OCI-LY7 (cell line): Measurements from ENCODE around the gene TFB1M. TPM values are rescaled to one million over a fixed set of nuclear protein-coding genes. Genes with fewer than 3 reads are reported as not detected.
"Not testable (repeated sequence)": the region's sequence is repeated elsewhere in the genome, so short reads cannot be mapped to it uniquely, and the experiment has no call there.

ENCODE experiments used
- Bru-seq: library from RNA; stranded (reverse); fragments of 400-500 nt; gene quantifications from one replicate; lab custom pipeline; 2021; lab: Mats Ljungman, UMichigan
- BruChase-seq, 2 experiments: library from RNA; stranded (reverse); fragments of 400-500 nt; gene quantifications; one replicate each; lab custom pipeline; 2021; lab: Mats Ljungman, UMichigan
- BruUV-seq: library from RNA; stranded (reverse); fragments of 400-500 nt; replicated peaks from 2 replicates; lab custom pipeline; 2021; lab: Mats Ljungman, UMichigan
- CTCF ChIA-PET: fragments of 300-600 bp; sonication (Branson Sonifier 250); formaldehyde crosslinking; loops from one replicate; lab custom pipeline; 2022; ENCODE audit warnings: antibody characterized with exemption; ENCODE audit not compliant: unreplicated experiment; lab: Charles Lee
- POLR2A ChIA-PET: fragments of 300-600 bp; sonication (Branson Sonifier 250); formaldehyde crosslinking; loops from one replicate; lab custom pipeline; 2022; ENCODE audit warnings: antibody characterized with exemption; lab: Charles Lee
- DNase-seq: peaks from one replicate; pipeline ENCODE4 v3.0.0-alpha.2; 2015; ENCODE audit warnings: low spot score
- H2AFZ ChIP-seq: fragments of 200-600 bp; sonication (generic), shearing (Covaris generic); 2 replicates; pipeline ENCODE4 v1.6.1; 2014; ENCODE audit warnings: mild to moderate bottlenecking, antibody characterized with exemption, low read length, moderate library complexity
- H3K27ac ChIP-seq: fragments of 200-600 bp; sonication (generic); 2 replicates; pipeline ENCODE4 v1.5.1; 2014; ENCODE audit warnings: mixed run types, low read depth, mild to moderate bottlenecking, moderate library complexity, low read length, inconsistent platforms; ENCODE audit not compliant: poor library complexity, severe bottlenecking
- H3K36me3 ChIP-seq: fragments of 200-600 bp; sonication (generic); 2 replicates; pipeline ENCODE4 v1.6.1; 2014; ENCODE audit warnings: mild to moderate bottlenecking, antibody characterized with exemption, low read length, moderate library complexity, mixed read lengths; ENCODE audit not compliant: insufficient read depth
- H3K4me1 ChIP-seq: fragments of 200-600 bp; sonication (generic); 2 replicates; pipeline ENCODE4 v1.5.1; 2014; ENCODE audit warnings: mild to moderate bottlenecking, low read length; ENCODE audit not compliant: insufficient read depth, poor library complexity, severe bottlenecking
- H3K4me2 ChIP-seq: fragments of 200-600 bp; sonication (generic); 2 replicates; pipeline ENCODE4 v1.6.1; 2014; ENCODE audit warnings: mild to moderate bottlenecking, low read length
- H3K4me3 ChIP-seq: fragments of 200-600 bp; sonication (generic); 2 replicates; pipeline ENCODE4 v1.5.1; 2014; ENCODE audit warnings: mild to moderate bottlenecking, low read depth, low read length; ENCODE audit not compliant: poor library complexity, severe bottlenecking
- H3K79me2 ChIP-seq: fragments of 200-600 bp; sonication (generic); 2 replicates; pipeline ENCODE4 v1.6.1; 2016; ENCODE audit warnings: low read depth, mild to moderate bottlenecking, low read length, moderate library complexity, mixed read lengths; ENCODE audit not compliant: insufficient read depth
- H3K9me2 ChIP-seq: fragments of 200-600 bp; sonication (generic); 2 replicates; pipeline ENCODE4 v1.6.1; 2016; ENCODE audit warnings: mild to moderate bottlenecking, low read length, mixed read lengths; ENCODE audit not compliant: insufficient read depth
- H3K9me3 ChIP-seq: fragments of 200-600 bp; sonication (generic); 2 replicates; pipeline ENCODE4 v1.6.1; 2014; ENCODE audit warnings: mild to moderate bottlenecking, mixed run types, low read length, mixed read lengths
- H4K20me1 ChIP-seq: fragments of 200-600 bp; sonication (generic); 2 replicates; pipeline ENCODE4 v1.6.1; 2014; ENCODE audit warnings: mild to moderate bottlenecking, antibody characterized with exemption, low read length, moderate library complexity, mixed read lengths; ENCODE audit not compliant: insufficient read depth
- EZH2phosphoT487 ChIP-seq: fragments of 200-600 bp; sonication (generic); IDR thresholded peaks from 2 replicates; pipeline ENCODE4 v1.6.1; 2018; ENCODE audit warnings: low read depth, borderline replicate concordance, mild to moderate bottlenecking, mixed run types, antibody characterized with exemption, low read length, moderate library complexity, mixed read lengths
- intact Hi-C: fragments of 100-400 bp; cut with micrococcal nuclease; formaldehyde crosslinking; loops from one replicate; pipeline ENCODE4 v1.10.0; 2022; ENCODE audit not compliant: unreplicated experiment
- long read RNA-seq: library from polyadenylated mRNA; stranded (forward); transcript quantifications from one replicate; pipeline ENCODE4 v2.0.0, GENCODE V29; 2022
- total RNA-seq, 2 experiments: library from RNA; depleted of rRNA in 1 of 2; stranded (reverse); fragments of >200 nt in 1 of 2; shearing (Covaris generic) in 1 of 2; gene quantifications; 2 replicates each; pipeline ENCODE4 v1.2.3, GENCODE V29; 2014 to 2022
- TF ChIP-seq, protein P1 (sequence below): fragments of 200-600 bp; sonication (generic); conservative IDR thresholded peaks from 2 replicates; pipeline ENCODE4 v1.5.1; 2014; ENCODE audit warnings: mild to moderate bottlenecking, antibody characterized with exemption, low read length, moderate library complexity, mixed read lengths

The TFB1M gene
- total RNA-seq (2014; rRNA removed; shearing (Covaris generic)) (33.0 and 34.8 TPM in 2 replicates), total RNA-seq (2022) (52.8 and 62.8 TPM in 2 replicates), Bru-seq, nascent RNA (percentile 83 among the genes with signal in this experiment), BruChase-seq, experiment 1, labeled RNA remaining after a 6-hour chase (percentile 70 among the genes with signal in this experiment), BruChase-seq, experiment 2, labeled RNA remaining after a 2-hour chase (percentile 78 among the genes with signal in this experiment)
- long read RNA-seq, transcript TFB1M-201 (7 exons, 1,424 nt) = major isoform, 49 of 65 reads
- long read RNA-seq, partial matches to known transcripts = 2 of 65 reads
- long read RNA-seq, other reads (novel, unspliced or antisense) = 14 of 65 reads

DNA sequence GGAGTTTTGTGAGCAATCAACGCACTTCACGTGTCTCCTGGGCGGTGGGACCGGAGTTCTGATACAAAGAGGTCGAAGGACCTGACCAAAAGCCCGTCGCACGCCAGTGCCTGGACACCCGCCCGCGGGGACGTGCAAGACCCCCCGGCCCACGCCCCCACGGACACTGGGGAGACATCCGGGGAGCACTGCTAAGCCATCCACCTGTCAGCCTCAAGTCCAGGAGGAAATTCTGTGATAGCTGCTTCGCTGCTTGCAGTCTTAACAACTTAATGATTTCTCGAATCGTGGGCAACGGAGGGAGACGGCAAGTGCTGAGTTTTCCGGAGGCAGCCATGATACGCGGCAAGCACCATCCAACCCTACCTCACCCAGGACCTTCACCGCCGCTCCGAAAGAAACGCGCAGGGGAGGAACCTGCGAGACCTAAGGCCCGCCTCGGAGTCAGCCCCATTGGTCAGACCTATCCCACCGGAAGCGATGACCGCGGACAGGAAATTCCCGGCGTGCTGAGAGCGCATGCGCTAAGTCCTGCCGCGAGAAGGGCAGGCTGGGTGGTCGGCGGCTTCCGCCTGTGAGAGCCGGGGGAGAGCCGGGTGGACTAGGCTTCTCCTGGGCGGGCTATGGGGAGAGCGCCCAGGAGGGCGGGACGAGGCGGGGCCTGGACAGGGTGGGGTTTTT, at the start of gene TFB1M:
Gene TFB1M, minus strand, starts transcription at position 393 of the 681 bp plus-strand sequence. Its CDS starts 56 bp downstream, at position 337.
- Histone ChIP-seq H4K20me1 (no peaks in the 10 kb centered on the region), H3K4me3 (peak within 1 kb of the TSS; percentile 85), H3K4me1 (peaks cover 28% of the 10 kb centered on the region), H3K9me2 (no peaks in the 10 kb centered on the region), H3K36me3 (peaks cover 36% of the 10 kb centered on the region), H3K4me2 (peak within 1 kb of the TSS; percentile 75), H2AFZ (peak within 1 kb of the TSS; percentile 79), H3K27ac (peak within 1 kb of the TSS; percentile 89), H3K9me3 (no peaks in the 10 kb centered on the region), H3K79me2 (peaks cover 27% of the 10 kb centered on the region; the same call in 1 of the 2 replicates)
- TF ChIP-seq EZH2phosphoT487 = no peak
- TF ChIP-seq, protein P1, sequence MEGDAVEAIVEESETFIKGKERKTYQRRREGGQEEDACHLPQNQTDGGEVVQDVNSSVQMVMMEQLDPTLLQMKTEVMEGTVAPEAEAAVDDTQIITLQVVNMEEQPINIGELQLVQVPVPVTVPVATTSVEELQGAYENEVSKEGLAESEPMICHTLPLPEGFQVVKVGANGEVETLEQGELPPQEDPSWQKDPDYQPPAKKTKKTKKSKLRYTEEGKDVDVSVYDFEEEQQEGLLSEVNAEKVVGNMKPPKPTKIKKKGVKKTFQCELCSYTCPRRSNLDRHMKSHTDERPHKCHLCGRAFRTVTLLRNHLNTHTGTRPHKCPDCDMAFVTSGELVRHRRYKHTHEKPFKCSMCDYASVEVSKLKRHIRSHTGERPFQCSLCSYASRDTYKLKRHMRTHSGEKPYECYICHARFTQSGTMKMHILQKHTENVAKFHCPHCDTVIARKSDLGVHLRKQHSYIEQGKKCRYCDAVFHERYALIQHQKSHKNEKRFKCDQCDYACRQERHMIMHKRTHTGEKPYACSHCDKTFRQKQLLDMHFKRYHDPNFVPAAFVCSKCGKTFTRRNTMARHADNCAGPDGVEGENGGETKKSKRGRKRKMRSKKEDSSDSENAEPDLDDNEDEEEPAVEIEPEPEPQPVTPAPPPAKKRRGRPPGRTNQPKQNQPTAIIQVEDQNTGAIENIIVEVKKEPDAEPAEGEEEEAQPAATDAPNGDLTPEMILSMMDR = no peak
- ChIA-PET CTCF (interaction anchor here (0.5 to 1.8 kb wide), 2 partner anchors 13 to 585 kb away, joined by 3 to 4 read pairs; no protein-coding TSS in a partner anchor), POLR2A (interaction anchor here (0.5 to 3.4 kb wide), 18 partner anchors 12 to 1961 kb away, joined by 3 to 14 read pairs (median 4); no protein-coding TSS in a partner anchor)
- intact Hi-C loops = loop anchor here (2.0 to 10.0 kb wide), 3 partner anchors 133 to 1381 kb away; no protein-coding TSS in a partner anchor
- BruUV-seq = no TSS peak
- DNase-seq = peak; percentile 99

DNA sequence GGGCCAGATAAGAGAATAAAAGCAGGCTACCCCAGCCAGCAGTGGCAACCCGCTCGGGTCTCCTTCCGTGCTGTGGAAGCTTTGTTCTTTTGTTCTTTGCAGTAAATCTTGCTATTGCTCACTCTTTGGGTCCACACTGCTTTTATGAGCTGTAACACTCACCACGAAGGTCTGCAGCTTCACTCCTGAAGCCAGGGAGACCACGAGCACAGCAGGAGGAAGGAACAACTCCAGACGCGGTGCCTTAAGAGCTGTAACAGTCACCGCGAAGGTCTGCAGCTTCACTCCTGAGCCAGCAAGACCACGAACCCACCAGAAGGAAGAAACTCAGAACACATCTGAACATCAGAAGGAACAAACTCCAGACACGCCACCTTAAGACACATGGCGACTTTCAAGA, 49.7 kb upstream of the TFB1M start:
- H3K9me2 ChIP-seq, H3K36me3 ChIP-seq, H3K79me2 ChIP-seq, H3K9me3 ChIP-seq, H3K4me1 ChIP-seq, H2AFZ ChIP-seq, intact Hi-C loops, H3K4me3 ChIP-seq, H3K4me2 ChIP-seq, BruUV-seq, H4K20me1 ChIP-seq, CTCF ChIA-PET, DNase-seq, H3K27ac ChIP-seq: not testable (repeated sequence)
- POLR2A ChIA-PET = interaction anchor here (1.1 kb wide), 1 partner anchor 10 kb away, joined by 5 read pairs; no protein-coding TSS in a partner anchor

DNA sequence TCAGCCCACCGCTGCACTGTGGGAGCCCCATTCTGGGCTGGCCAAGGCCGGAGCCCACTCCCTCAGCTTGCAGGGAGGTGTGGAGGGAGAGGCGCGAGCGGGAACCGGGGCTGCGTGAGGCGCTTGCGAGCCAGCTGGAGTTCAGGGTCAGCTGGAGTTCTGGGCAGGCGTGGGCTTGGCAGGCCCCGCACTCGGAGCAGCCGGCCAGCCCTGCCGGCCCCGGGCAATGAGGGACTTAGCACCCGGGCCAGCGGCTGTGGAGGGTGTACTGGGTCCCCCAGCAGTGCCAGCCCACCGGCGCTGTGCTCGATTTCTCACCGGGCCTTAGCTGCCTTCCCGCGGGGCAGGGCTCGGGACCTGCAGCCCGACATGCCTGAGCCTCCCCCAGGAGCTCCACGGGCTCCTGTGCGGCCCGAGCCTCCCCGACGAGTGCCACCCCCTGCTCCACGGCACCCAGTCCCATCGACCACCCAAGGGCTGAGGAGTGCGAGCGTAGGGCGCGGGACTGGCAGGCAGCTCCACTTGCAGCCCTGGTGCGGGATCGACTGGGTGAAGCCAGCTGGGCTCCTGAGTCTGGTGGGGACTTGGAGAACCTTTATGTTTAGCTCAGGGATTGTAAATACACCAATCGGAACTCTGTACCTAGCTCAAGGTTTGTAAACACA, 48.8 kb upstream of the TFB1M start:
- H3K79me2 ChIP-seq, H3K4me1 ChIP-seq, H3K9me2 ChIP-seq, H3K4me3 ChIP-seq, CTCF ChIA-PET, H2AFZ ChIP-seq, H3K27ac ChIP-seq, DNase-seq, H4K20me1 ChIP-seq, H3K9me3 ChIP-seq, intact Hi-C loops, H3K36me3 ChIP-seq, H3K4me2 ChIP-seq, BruUV-seq: not testable (repeated sequence)
- POLR2A ChIA-PET = interaction anchor here (0.6 to 1.1 kb wide), 2 partner anchors 9 to 1628 kb away, joined by 3 to 5 read pairs; no protein-coding TSS in a partner anchor
